GM19397 (cell line): ENCODE measurements around the gene MAPRE2.

Experiments
- ATAC-seq: cut with Tn5 transposase; IDR thresholded peaks from one replicate; pipeline ENCODE4 v1.9.1; 2021; ENCODE audit warnings: mild to moderate bottlenecking, moderate library complexity; ENCODE audit not compliant: unreplicated experiment

MAPRE2 gene

DNA sequence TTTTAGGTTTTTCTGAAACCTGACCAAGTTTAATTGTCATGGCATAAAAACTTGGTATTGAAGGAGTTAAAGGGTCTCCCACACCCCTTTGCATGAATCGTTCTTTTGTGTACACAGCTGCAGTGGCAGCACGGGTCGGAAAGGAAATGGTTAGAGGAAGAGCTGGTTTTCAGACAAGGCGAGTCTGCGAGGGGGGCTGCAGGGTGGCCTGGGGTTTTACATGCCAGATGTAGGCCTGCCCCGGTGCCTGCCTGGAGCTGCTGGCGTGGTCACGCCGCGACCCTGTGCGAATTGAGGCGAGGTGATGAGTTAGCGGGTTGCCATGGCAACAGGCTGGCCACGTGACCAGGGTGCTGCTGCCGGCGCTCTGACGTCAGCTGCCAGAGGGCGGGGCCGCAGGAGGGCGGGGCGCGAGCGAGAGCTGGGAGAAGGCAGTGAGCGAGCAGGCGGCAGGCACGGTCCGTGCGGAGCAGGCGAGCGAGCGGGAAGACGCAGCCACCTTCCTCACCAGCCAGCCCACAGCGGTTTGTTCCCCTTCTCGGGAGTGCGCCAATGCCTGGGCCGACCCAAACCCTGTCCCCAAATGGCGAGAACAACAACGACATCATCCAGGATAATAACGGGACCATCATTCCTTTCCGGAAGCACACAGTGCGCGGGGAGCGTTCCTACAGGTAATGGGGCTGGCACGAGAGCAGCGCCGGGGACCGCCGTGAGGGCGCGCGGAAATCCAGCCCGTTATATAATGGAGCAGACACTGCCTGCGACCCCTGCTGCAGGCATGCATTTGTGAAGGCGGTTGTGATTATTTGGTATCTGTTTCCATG lies at the start of gene MAPRE2:
Gene MAPRE2, plus strand, starts transcription at position 426 of the 827 bp plus-strand sequence. Its CDS starts 127 bp downstream, at position 553.
- ATAC-seq, result peak; percentile 81

GRCh38 chr18:34991561-34991960 lies 49.7 kb upstream of the MAPRE2 start:
- ATAC-seq, result no peak

DNA sequence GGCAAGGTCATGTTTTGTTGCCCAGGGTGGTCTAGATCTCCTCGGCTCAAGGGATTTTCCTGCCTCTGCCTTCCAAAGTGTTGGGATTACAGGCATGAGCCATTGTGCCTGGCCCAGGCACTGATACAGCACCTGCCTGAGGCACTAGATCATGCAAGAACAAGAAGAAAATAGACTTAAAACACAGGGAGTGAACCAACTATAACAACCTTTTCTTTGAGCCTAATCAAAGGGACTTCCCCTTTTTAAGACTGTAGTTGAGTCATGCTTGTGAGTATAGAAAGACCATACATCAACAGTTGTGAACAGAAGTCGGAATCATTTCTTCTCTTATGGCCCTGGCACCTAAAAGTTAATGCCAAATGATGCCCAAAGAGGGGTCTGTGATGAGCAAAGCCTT lies 47.9 kb upstream of the MAPRE2 start:
- ATAC-seq, result no peak

DNA sequence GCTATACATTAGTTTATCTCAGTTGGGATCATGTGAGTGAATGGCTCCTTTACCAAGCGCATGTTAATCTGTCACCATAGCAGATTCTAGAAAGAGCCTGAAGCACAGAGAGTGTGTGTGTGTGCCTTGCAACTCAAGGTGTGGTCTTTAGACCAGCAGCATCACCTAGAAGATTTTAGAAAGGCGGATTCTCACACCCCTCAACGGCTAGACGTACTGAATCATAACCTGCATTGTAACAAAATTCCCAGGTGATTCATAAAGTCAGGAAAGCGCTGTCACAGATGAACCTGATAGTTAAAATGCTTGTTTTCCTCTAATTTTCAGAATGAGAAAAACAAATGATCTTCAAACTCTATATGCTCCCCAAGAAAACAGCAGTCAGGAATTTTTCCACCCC lies 45.5 kb upstream of the MAPRE2 start:
- ATAC-seq, result no peak

DNA sequence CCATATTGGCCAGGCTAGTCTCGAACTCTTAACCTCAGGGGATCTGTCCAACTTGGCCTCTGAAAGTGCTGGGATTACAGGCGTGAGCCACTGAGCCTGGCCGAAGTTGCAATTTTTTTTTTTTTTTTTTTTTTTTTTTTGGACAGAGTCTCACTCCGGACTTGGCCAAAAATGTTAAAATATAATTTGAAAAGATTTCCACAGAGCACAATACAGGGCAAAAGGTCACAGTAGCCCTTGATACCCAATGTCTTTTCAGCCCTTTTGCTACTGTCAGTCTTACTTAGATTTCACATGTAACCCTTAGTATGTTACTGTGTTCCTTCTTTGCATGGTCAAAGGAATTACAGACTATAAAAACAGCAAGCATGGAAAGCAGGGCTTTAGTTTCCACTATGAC lies 42.6 kb upstream of the MAPRE2 start:
- no peak for ATAC-seq

- no peak for ATAC-seq
Measured at GRCh38 chr18:34999756-35000289, 41.4 kb upstream of the MAPRE2 start.

DNA sequence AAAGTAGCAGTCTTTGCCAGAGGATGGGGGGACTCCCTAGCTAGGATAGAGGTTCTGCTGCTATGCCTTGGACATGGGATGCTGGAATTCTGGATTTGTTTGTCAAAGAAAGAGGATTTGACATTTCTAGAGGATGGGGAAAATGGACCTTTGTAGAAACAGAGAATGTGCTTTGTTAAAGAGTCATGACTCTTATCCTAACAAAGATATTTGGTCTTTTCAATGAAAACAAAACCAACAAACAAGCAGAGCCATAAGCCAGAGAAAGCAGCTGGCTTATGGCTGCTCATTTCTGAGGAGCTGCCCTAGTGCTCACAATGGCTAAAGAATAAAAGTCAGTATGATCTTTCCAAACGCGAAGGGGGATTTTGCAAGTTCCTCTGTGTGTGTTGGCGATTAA lies 40.8 kb upstream of the MAPRE2 start:
- ATAC-seq, result no peak

GRCh38 chr18:35002120-35002519 lies 39.1 kb upstream of the MAPRE2 start:
- no peak for ATAC-seq

DNA sequence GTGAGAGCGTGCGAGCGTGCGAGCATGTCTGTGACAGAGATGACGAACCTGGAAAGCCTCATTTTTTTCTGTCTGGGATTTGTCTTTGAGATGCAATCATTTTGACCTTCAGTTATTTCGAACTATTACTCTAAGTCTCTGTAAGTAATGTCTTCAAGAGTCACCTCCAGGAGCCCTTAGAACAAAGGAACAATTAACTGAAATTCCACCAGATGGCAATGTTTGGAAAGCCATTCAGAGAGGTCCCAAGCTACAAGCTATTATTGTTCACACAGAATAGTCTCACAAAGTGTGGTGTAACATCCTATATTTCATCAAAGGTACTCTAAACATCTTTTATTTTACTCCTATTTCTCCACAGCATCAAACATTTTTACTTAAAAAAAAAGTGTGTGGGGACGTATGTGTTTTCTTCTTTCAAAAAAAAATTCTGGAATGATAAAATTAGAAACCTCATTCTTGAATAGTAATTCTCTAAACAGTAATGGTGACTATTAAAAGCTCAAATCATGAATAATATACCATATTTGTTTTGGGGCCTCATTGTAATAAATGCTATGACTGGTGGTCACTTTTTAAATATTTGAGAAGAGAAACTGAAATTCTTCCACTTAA lies 35.1 kb upstream of the MAPRE2 start:
- peak; percentile 80 for ATAC-seq

- no peak for ATAC-seq
Measured at GRCh38 chr18:35010156-35010555, 31.1 kb upstream of the MAPRE2 start.

DNA sequence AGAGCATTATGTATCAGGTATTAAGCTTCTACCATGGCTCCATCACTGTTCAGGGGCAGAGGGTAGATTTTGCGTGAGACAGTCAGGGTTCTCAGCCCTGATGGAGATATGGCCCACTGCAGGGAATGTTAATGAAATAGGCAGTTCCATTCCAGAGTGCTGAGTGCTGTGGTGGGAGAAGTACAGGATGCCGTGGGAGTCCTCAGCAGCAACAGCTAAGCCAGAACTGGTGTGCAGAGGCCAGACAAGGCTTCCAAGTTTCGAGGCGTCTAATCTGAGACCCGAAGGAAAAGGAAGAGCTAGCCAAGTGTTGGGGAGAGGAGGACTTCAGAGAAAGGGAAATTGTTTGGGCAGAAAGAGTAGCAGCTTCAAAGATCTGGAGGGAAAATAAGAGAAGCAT lies 30.2 kb upstream of the MAPRE2 start:
- no peak for ATAC-seq

GRCh38 chr18:35019933-35020332 lies 21.3 kb upstream of the MAPRE2 start:
- no peak for ATAC-seq

- no peak for ATAC-seq
Measured at GRCh38 chr18:35022426-35023001, 18.7 kb upstream of the MAPRE2 start.

- no peak for ATAC-seq
Measured at GRCh38 chr18:35024196-35024595, 17.0 kb upstream of the MAPRE2 start.

GRCh38 chr18:35024965-35025364 lies 16.2 kb upstream of the MAPRE2 start:
- no peak for ATAC-seq

- ATAC-seq, result no peak
Measured at GRCh38 chr18:35026407-35027061, 14.7 kb upstream of the MAPRE2 start.

DNA sequence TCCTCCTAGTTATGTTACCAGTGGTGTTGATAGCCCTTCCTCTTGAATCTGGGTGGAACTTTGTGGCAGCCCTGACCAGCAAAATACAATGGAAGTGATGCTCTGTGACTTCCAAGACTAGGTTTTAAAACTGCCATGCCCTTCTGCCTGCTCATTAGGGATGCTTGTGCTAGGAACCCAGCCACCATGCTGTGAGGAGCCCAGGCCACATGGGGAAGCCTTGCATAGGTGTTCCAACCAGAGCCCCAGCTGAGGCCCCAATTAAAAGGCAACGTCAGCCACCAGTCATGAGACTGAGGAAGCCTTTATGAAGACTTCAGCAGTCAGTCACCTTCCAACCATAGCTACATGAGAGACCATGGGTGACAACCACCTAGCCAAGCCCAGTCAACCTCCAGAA lies 14.0 kb upstream of the MAPRE2 start:
- no peak for ATAC-seq

DNA sequence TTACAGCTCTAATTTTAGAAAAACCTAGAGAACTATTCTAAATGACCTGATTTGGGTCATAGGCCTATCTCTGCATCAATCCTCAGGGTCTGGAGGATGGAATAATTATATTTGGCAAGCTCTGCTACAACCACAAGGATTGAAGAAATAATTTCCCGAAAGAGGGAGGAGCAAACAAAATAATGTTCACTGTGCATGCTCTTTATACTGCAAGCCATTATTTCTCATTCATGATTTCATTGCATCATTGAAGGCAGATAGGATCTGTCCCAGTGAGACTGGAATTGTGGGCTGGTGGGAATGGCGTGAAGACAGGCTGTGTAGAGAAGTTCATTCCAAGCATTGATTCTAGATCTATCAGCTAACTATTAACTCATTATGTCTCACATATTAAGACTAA lies 12.7 kb upstream of the MAPRE2 start:
- no peak for ATAC-seq

DNA sequence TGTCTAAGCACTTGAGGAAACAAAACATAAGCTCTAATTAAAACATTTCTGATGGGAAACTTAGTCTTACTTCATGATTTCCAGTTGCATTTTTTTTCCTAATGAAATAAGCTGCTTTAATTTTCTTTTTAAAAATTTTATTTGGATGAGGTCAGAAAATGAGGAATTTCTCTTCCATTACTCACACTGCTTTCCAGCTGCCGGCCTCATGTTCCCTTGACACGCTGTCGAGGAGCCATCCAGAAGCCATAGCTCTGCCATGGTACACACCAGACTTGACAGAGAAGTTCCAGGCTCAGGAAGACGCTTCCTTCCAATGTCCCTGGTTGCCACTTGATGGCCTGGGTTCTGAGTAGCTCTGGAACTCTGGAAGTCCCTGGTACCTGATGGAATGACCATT lies 12.1 kb upstream of the MAPRE2 start:
- ATAC-seq, result no peak

DNA sequence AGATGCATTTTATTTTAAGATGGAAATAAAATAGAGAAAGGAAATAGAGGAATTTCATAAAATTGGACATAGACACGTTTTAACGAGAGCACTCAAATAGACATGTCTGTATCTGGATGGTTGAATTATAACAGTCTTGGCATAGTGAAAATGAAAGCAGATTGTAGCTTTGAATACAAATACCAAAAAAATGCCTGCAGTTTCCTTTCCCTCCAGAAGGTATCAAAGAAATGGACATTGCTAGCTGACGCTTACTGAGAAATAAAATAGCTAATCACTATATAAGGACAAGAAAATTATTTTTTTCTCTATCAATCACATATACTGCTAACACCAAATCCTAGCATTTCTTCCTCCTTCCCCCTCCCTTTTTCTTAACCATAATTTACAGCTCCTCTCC lies 11.4 kb upstream of the MAPRE2 start:
- ATAC-seq, result peak; percentile 64

GRCh38 chr18:35030277-35030989 lies 10.8 kb upstream of the MAPRE2 start:
- peak; percentile 52 for ATAC-seq
